ENCODE measurements around the gene RARB. TPM values are rescaled to one million over a fixed set of nuclear protein-coding genes. Genes with fewer than 3 reads are reported as not detected.

RARB gene
- total RNA-seq, 2 donors from 2014 or later = 21.5 to 21.9 TPM

DNA sequence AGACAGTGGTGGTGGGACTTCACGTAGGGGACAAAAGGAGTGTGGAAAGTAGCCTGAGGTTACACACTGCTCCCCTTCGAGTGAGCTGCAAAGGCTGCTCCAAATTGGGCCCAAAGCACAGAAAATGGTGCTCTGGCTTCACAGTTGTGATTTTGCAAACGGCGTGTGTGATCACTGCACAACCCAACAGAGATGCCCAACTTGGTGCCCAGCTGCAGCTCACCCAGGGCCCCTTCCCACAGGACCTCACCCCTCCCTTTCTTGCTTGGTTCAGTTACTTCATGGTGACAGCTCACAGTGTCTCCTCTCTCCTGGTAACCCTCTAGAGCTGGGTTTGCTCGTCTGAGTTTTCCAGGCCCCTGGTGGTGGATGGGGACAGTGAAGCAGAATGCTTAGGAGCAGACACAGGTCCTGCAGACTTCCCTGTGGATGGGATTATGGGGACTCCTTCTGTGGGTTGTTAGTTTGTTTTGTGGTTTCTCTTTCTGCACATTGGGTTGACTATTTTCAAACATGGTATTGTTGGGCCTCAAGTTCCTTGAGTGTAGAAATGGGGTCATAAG is 138.4 kb downstream of the RARB start:
- H3K4me3 ChIP-seq (ENCODE audit: low read length) = no peak overlapping the region
- peaks cover 39% of the 10 kb centered on the region for H3K36me3 ChIP-seq (ENCODE audit: control insufficient read depth, insufficient read depth, low read length)
- no peak overlapping the region for H3K9ac ChIP-seq (ENCODE audit: extremely low read depth, low read length, poor library complexity, severe bottlenecking)
- 84 to 93% methylated on average over 4 to 5 of the region's 5 CpGs for WGBS, 2 experiments (ENCODE audit: insufficient coverage in 1 of 2, insufficient read length in 1 of 2)
- H3K4me1 Mint-ChIP-seq = no peaks in the 10 kb centered on the region
- H3K27me3 ChIP-seq (ENCODE audit: control insufficient read depth, insufficient read depth, low read length, poor library complexity, severe bottlenecking) = no peaks in the 10 kb centered on the region
- no peaks in the 10 kb centered on the region for H3K9me3 ChIP-seq (ENCODE audit: control insufficient read depth, low read length)
- H3K4me3 Mint-ChIP-seq = no peak overlapping the region
- no peaks in the 10 kb centered on the region for H3K27me3 Mint-ChIP-seq (ENCODE audit: insufficient read depth)
- peak; percentile 75 for TF ChIP-seq CTCF (conservative IDR thresholded peaks at IDR 0.05)
- peak; percentile 77 for DNase-seq
- H3K9me3 Mint-ChIP-seq = no peaks in the 10 kb centered on the region
- peaks cover 33% of the 10 kb centered on the region for H3K36me3 Mint-ChIP-seq (ENCODE audit: low read depth)
- H3K27ac Mint-ChIP-seq = no peak overlapping the region
- H3K27ac ChIP-seq (ENCODE audit: low read depth, low read length) = no peak overlapping the region
- H3K4me1 ChIP-seq (ENCODE audit: control insufficient read depth, insufficient read depth, low read length) = no peaks in the 10 kb centered on the region

DNA sequence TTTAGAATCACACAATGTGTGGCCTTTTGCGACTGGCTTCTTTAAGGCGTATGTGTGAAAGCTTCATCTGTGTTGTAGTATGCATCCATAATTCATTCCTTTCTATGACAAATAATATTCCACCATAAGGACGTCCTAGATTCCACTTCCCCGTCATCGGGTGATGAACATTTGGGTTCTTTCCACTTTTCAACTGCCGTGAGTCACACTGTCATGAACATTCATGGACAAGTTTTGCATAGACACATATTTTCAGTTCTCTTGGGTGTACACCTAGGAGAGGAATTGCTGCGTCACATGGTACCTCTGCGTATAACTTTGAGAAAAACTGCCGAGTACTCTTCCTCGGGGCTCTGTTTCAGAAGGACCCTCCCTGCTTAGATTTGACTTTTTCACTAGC is 139.3 kb downstream of the RARB start:
- no peak for DNase-seq
- no peak overlapping the region for H3K27ac ChIP-seq (ENCODE audit: low read depth, low read length)

DNA sequence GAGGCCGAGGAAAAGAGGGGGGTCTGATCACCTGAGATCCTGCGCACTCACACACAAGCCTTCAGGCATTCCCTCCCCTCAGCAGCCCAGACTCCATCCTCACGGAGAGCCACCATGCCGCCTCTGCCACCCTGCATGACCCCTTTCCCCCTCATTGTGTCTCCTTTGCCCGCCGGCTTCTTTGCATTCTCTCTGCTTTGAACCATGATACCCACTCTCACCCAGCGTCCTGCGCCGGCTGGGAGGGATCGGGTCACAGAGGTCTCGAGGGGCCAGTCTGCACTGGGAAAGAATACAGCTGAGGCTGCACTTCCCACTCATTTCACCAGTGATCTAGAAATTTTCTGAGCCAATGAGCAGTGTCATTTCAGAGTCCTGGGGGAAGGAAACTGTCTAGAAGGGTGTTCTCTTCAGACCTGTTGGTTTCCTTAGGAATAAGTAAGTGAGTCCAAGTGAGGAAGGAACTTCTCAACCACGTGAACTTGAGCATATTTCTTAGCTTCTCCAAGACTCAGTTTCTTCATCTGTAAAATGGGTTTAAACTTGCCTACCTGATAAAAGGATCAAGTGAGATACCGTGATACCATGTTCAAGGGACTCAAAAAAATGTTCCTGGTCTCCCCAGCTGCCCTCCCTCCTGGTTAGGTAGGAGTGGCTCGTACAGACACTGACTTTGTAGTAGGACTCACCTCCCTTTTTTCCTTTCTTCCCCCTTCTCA is 139.9 kb downstream of the RARB start:
- no peak overlapping the region for H3K4me3 Mint-ChIP-seq
- Histone ChIP-seq H3K27ac (ENCODE audit: low read depth, low read length) (no peak overlapping the region), H3K36me3 (ENCODE audit: control insufficient read depth, insufficient read depth, low read length) (peaks cover 44% of the 10 kb centered on the region), H3K9ac (ENCODE audit: extremely low read depth, low read length, poor library complexity, severe bottlenecking) (no peak overlapping the region), H3K27me3 (ENCODE audit: control insufficient read depth, insufficient read depth, low read length, poor library complexity, severe bottlenecking) (no peaks in the 10 kb centered on the region), H3K4me3 (ENCODE audit: low read length) (no peak overlapping the region), H3K9me3 (ENCODE audit: control insufficient read depth, low read length) (no peaks in the 10 kb centered on the region), H3K4me1 (ENCODE audit: control insufficient read depth, insufficient read depth, low read length) (no peaks in the 10 kb centered on the region)
- H3K27ac Mint-ChIP-seq = peak overlapping the region; percentile 48
- 95 to 96% methylated on average over 13 to 14 of the region's 14 CpGs for WGBS, 2 experiments (ENCODE audit: insufficient coverage in 1 of 2, insufficient read length in 1 of 2)
- no peak for TF ChIP-seq CTCF (conservative IDR thresholded peaks at IDR 0.05)
- no peak for DNase-seq
- no peaks in the 10 kb centered on the region for H3K27me3 Mint-ChIP-seq (ENCODE audit: insufficient read depth)
- peaks cover 40% of the 10 kb centered on the region for H3K36me3 Mint-ChIP-seq (ENCODE audit: low read depth)
- no peaks in the 10 kb centered on the region for H3K4me1 Mint-ChIP-seq
- no peaks in the 10 kb centered on the region for H3K9me3 Mint-ChIP-seq

More for the DNA sequence above, 139.3 kb downstream of the RARB start:
- H3K9ac ChIP-seq (ENCODE audit: extremely low read depth, low read length, poor library complexity, severe bottlenecking) = no peak overlapping the region
- Mint-ChIP-seq H3K27me3 (ENCODE audit: insufficient read depth) (no peaks in the 10 kb centered on the region), H3K4me1 (no peaks in the 10 kb centered on the region), H3K36me3 (ENCODE audit: low read depth) (peaks cover 40% of the 10 kb centered on the region), H3K27ac (no peak overlapping the region), H3K9me3 (no peaks in the 10 kb centered on the region), H3K4me3 (no peak overlapping the region)
- H3K36me3 ChIP-seq (ENCODE audit: control insufficient read depth, insufficient read depth, low read length) = peaks cover 47% of the 10 kb centered on the region
- no peak for TF ChIP-seq CTCF (conservative IDR thresholded peaks at IDR 0.05)
- H3K4me3 ChIP-seq (ENCODE audit: low read length) = no peak overlapping the region
- H3K4me1 ChIP-seq (ENCODE audit: control insufficient read depth, insufficient read depth, low read length) = no peaks in the 10 kb centered on the region
- H3K9me3 ChIP-seq (ENCODE audit: control insufficient read depth, low read length) = no peaks in the 10 kb centered on the region
- whole genome bisulfite sequencing, 2 experiments (ENCODE audit: insufficient coverage in 1 of 2, insufficient read length in 1 of 2) = 79 to 80% methylated on average over 9 to 10 of the region's 10 CpGs
- H3K27me3 ChIP-seq (ENCODE audit: control insufficient read depth, insufficient read depth, low read length, poor library complexity, severe bottlenecking) = no peaks in the 10 kb centered on the region
